CD14-positive monocyte (primary cell): ENCODE results near the gene LCAT. TPM values are rescaled to one million over a fixed set of nuclear protein-coding genes. Genes with fewer than 3 reads are reported as not detected.
"Not testable (repeated sequence)": the region's sequence is repeated elsewhere in the genome, so short reads cannot be mapped to it uniquely, and the experiment has no call there.

Source experiments
- DNase-seq, 3 donors: peaks; one replicate each; pipeline ENCODE4 v3.0.0-alpha.2; 2011 to 2022
- H2AFZ ChIP-seq: 2 replicates; pipeline ENCODE4 v1.6.0; 2012; ENCODE audit warnings: mild to moderate bottlenecking, low read depth, low read length, inconsistent platforms; ENCODE audit not compliant: insufficient read depth, poor library complexity, severe bottlenecking
- H3K27ac ChIP-seq, 2 donors: 1 replicate in 1 of 2; 2 replicates in 1 of 2; pipeline ENCODE4 v1.5.1; 2012 to 2013; ENCODE audit warnings: low read length in 2 of 2, control low read depth in 1 of 2, inconsistent platforms in 1 of 2, low read depth in 1 of 2, mild to moderate bottlenecking in 1 of 2
- H3K27me3 ChIP-seq, 2 donors: one replicate each; pipeline versions ENCODE4 v1.6.0 to v1.6.1; 2011 to 2013; ENCODE audit warnings: low read length in 2 of 2; ENCODE audit not compliant: control insufficient read depth in 2 of 2, insufficient read depth in 2 of 2
- H3K36me3 ChIP-seq, 2 donors: replicated peaks in 1 of 2; 1 replicate in 1 of 2; 2 replicates in 1 of 2; pipeline versions ENCODE4 v1.5.1 to v1.6.1; 2012 to 2013; ENCODE audit warnings: low read length in 2 of 2, control low read depth in 1 of 2, inconsistent platforms in 1 of 2, mild to moderate bottlenecking in 1 of 2; ENCODE audit not compliant: insufficient read depth in 2 of 2, control insufficient read depth in 1 of 2
- H3K4me1 ChIP-seq, 2 donors: 1 replicate in 1 of 2; 2 replicates in 1 of 2; pipeline versions ENCODE4 v1.5.1 to v1.6.1; 2012 to 2013; ENCODE audit warnings: low read length in 2 of 2, control low read depth in 1 of 2, inconsistent platforms in 1 of 2, mild to moderate bottlenecking in 1 of 2, moderate library complexity in 1 of 2; ENCODE audit not compliant: insufficient read depth in 2 of 2, control insufficient read depth in 1 of 2
- H3K4me2 ChIP-seq: replicated peaks from 2 replicates; pipeline ENCODE3; 2012; ENCODE audit warnings: low read length, moderate library complexity, mild to moderate bottlenecking; ENCODE audit not compliant: poor library complexity, severe bottlenecking; ENCODE audit errors: extremely low read depth
- H3K4me3 ChIP-seq, 3 experiments: fragments of 200-600 bp in 1 of 3; sonication (generic) in 1 of 3; replicated peaks in 1 of 3; 1 replicate in 2 of 3; 2 replicates in 1 of 3; pipeline ENCODE4 v1.5.1; 2011 to 2013; ENCODE audit warnings: low read length in 3 of 3, mild to moderate bottlenecking in 3 of 3, control low read depth in 2 of 3, low read depth in 2 of 3, inconsistent platforms in 1 of 3, moderate library complexity in 1 of 3
- H3K79me2 ChIP-seq: 2 replicates; pipeline ENCODE4 v1.6.0; 2012; ENCODE audit warnings: mild to moderate bottlenecking, control low read depth, inconsistent platforms, low read length, moderate library complexity; ENCODE audit not compliant: insufficient read depth
- H3K9ac ChIP-seq: 2 replicates; pipeline ENCODE4 v1.6.0; 2017; ENCODE audit warnings: low read length, mild to moderate bottlenecking; ENCODE audit not compliant: insufficient read depth, poor library complexity, severe bottlenecking
- H3K9me3 ChIP-seq, 2 donors: replicated peaks in 1 of 2; 1 replicate in 1 of 2; 2 replicates in 1 of 2; pipeline versions ENCODE4 v1.5.1 to v1.6.1; 2012 to 2013; ENCODE audit warnings: low read length in 2 of 2, control low read depth in 1 of 2; ENCODE audit not compliant: control insufficient read depth in 1 of 2, insufficient read depth in 1 of 2
- H4K20me1 ChIP-seq: 2 replicates; pipeline ENCODE4 v1.6.0; 2012; ENCODE audit warnings: mild to moderate bottlenecking, low read length, control low read depth, moderate library complexity; ENCODE audit not compliant: insufficient read depth
- H3K27ac Mint-ChIP-seq, 7 donors: one replicate each; pipeline ENCODE4 v1.8.0; 2020; ENCODE audit warnings: mild to moderate bottlenecking in 7 of 7, mixed read lengths in 7 of 7, moderate library complexity in 6 of 7, inconsistent platforms in 2 of 7
- H3K27me3 Mint-ChIP-seq, 3 donors: one replicate each; pipeline ENCODE4 v1.8.0; 2021 to 2022; ENCODE audit warnings: low read depth in 3 of 3, mild to moderate bottlenecking in 3 of 3, mixed read lengths in 3 of 3, moderate library complexity in 3 of 3, inconsistent platforms in 1 of 3
- H3K36me3 Mint-ChIP-seq, 2 donors: one replicate each; pipeline ENCODE4 v1.8.0; 2020; ENCODE audit warnings: mixed read lengths in 2 of 2, inconsistent platforms in 1 of 2, mild to moderate bottlenecking in 1 of 2
- H3K4me1 Mint-ChIP-seq: one replicate; pipeline ENCODE4 v1.8.0; 2020; ENCODE audit warnings: mild to moderate bottlenecking, mixed read lengths
- H3K4me3 Mint-ChIP-seq, 2 donors: one replicate each; pipeline ENCODE4 v1.8.0; 2020; ENCODE audit warnings: mild to moderate bottlenecking in 2 of 2, mixed read lengths in 2 of 2, moderate library complexity in 1 of 2
- H3K9me3 Mint-ChIP-seq, 7 donors: one replicate each; pipeline ENCODE4 v1.8.0; 2020 to 2022; ENCODE audit warnings: mixed read lengths in 7 of 7, mild to moderate bottlenecking in 6 of 7, moderate library complexity in 6 of 7, inconsistent platforms in 2 of 7
- CTCF ChIP-seq: fragments of 200-600 bp; IDR thresholded peaks from one replicate; pipeline ENCODE4 v1.8.0; 2022; ENCODE audit warnings: antibody characterized with exemption, mild to moderate bottlenecking
- WGBS: methylation state at CpG from one replicate; pipeline ENCODE4 v1.1.5; 2013; ENCODE audit warnings: missing lambda C conversion rate; ENCODE audit not compliant: insufficient coverage; 5-methylcytosine and 5-hydroxymethylcytosine counted together
- intact Hi-C, 2 donors: fragments of 100-400 bp; cut with micrococcal nuclease; formaldehyde crosslinking; loops; one replicate each; pipeline versions ENCODE4 v1.15.0 to v1.15.1; 2023
- polyA plus RNA-seq, 3 donors: library from polyadenylated mRNA; depleted of rRNA in 1 of 3; unstranded in 2 of 3; stranded (reverse) in 1 of 3; fragments of 300-500 nt in 2 of 3; fragments of >200 nt in 1 of 3; fragmentation: Illumina TruSeq in 2 of 3; gene quantifications; 1 replicate in 2 of 3; 2 replicates in 1 of 3; pipeline ENCODE4 v1.2.3, GENCODE V29; 2012 to 2021

LCAT gene
- polyA plus RNA-seq, 3 donors, result 0.17 to 16.2 TPM; not detected in 1

GRCh38 chr16:67975321-67976105 is 31.6 kb upstream of the LCAT start:
- no peaks in the 10 kb centered on the region for H3K4me1 ChIP-seq
- H3K79me2 ChIP-seq, result no peaks in the 10 kb centered on the region
- no peaks in the 10 kb centered on the region for H3K9me3 ChIP-seq
- no peaks in the 10 kb centered on the region for H3K36me3 ChIP-seq
- Mint-ChIP-seq H3K4me3 (no peak overlapping the region), H3K4me1 (no peaks in the 10 kb centered on the region), H3K27me3 (peaks cover 3 to 16% (median 12%) of the 10 kb centered on the region in 3 donors), H3K27ac (no peak overlapping the region), H3K36me3 (no peaks in the 10 kb centered on the region), H3K9me3 (no peaks in the 10 kb centered on the region)
- H4K20me1 ChIP-seq, result no peaks in the 10 kb centered on the region
- TF ChIP-seq CTCF, result no peak
- H3K27me3 ChIP-seq, result no peaks in the 10 kb centered on the region
- no peak overlapping the region for H3K4me2 ChIP-seq
- no peak overlapping the region for H2AFZ ChIP-seq
- no peak overlapping the region for H3K27ac ChIP-seq
- no peak overlapping the region for H3K9ac ChIP-seq
- no peak for DNase-seq
- intact Hi-C loops, result no loop called here
- 97% methylated on average over 10 of the region's 14 CpGs for WGBS
- no peak overlapping the region for H3K4me3 ChIP-seq

GRCh38 chr16:67972285-67972684 is 28.4 kb upstream of the LCAT start:
- H3K9ac ChIP-seq, H3K4me2 ChIP-seq, DNase-seq, intact Hi-C loops, H3K27ac ChIP-seq, H4K20me1 ChIP-seq, H3K27ac Mint-ChIP-seq, H3K4me3 Mint-ChIP-seq, H3K9me3 ChIP-seq, H2AFZ ChIP-seq, H3K36me3 ChIP-seq, H3K9me3 Mint-ChIP-seq, H3K4me3 ChIP-seq, H3K79me2 ChIP-seq, H3K27me3 ChIP-seq, H3K36me3 Mint-ChIP-seq: not testable (repeated sequence)
- 95% methylated on average over 6 of the region's 7 CpGs for WGBS
- H3K4me1 ChIP-seq, result peaks cover 8 to 11% of the 10 kb centered on the region in 2 donors
- peaks cover 12% of the 10 kb centered on the region for H3K4me1 Mint-ChIP-seq
- peaks cover 5 to 13% (median 11%) of the 10 kb centered on the region in 3 donors for H3K27me3 Mint-ChIP-seq
